Measurements from ENCODE around the gene B3GLCT.

B3GLCT gene

GRCh38 chr13:31162151-31163008 lies 37.4 kb upstream of the B3GLCT start:
- Histone ChIP-seq H3K36me3 (ENCODE audit: insufficient read depth, low read length) (peaks cover 16% of the 10 kb centered on the region), H3K27ac (peak overlapping the region; percentile 96), H3K9ac (ENCODE audit: insufficient read length) (peak overlapping the region; percentile 99), H3K4me3 (peak overlapping the region; percentile 97), H3K9me3 (ENCODE audit: low read depth, low read length) (no peaks in the 10 kb centered on the region)
- TF ChIP-seq POLR2AphosphoS5 (IDR thresholded peaks at IDR 0.05; ENCODE audit: borderline replicate concordance, low read depth, low read length) = peak; percentile 82
- no peak for TF ChIP-seq FOXP2 (optimal IDR thresholded peaks at IDR 0.05; ENCODE audit: control extremely low read depth, extremely low read length, insufficient read depth)
- peak; percentile 94 for DNase-seq (ENCODE audit: low read depth, low spot score)

- DNase-seq (ENCODE audit: low read depth, low spot score) = no peak
- no peak for TF ChIP-seq EZH2 (IDR thresholded peaks at IDR 0.05)
- TF ChIP-seq POLR2AphosphoS5 (IDR thresholded peaks at IDR 0.05; ENCODE audit: borderline replicate concordance, low read depth, low read length) = no peak
- no peak for TF ChIP-seq FOXP2 (optimal IDR thresholded peaks at IDR 0.05; ENCODE audit: control extremely low read depth, extremely low read length, insufficient read depth)
- H3K27ac ChIP-seq = no peak overlapping the region
- no peak overlapping the region for H3K9ac ChIP-seq (ENCODE audit: insufficient read length)
- no peaks in the 10 kb centered on the region for H3K36me3 ChIP-seq (ENCODE audit: insufficient read depth, low read length)
- H3K9me3 ChIP-seq (ENCODE audit: low read depth, low read length) = no peaks in the 10 kb centered on the region
- H3K4me3 ChIP-seq = no peak overlapping the region
Observed at GRCh38 chr13:31166591-31166990, 33.2 kb upstream of the B3GLCT start.

- H3K27ac ChIP-seq = no peak overlapping the region
- no peak overlapping the region for H3K9ac ChIP-seq (ENCODE audit: insufficient read length)
- no peak for DNase-seq (ENCODE audit: low read depth, low spot score)
- TF ChIP-seq FOXP2 (optimal IDR thresholded peaks at IDR 0.05; ENCODE audit: control extremely low read depth, extremely low read length, insufficient read depth) (no peak), POLR2AphosphoS5 (IDR thresholded peaks at IDR 0.05; ENCODE audit: borderline replicate concordance, low read depth, low read length) (no peak), EZH2 (IDR thresholded peaks at IDR 0.05) (no peak)
- H3K4me3 ChIP-seq = no peak overlapping the region
- no peaks in the 10 kb centered on the region for H3K36me3 ChIP-seq (ENCODE audit: insufficient read depth, low read length)
- H3K9me3 ChIP-seq (ENCODE audit: low read depth, low read length) = no peaks in the 10 kb centered on the region
Observed at GRCh38 chr13:31167490-31167889, 32.3 kb upstream of the B3GLCT start.

GRCh38 chr13:31168166-31168565 lies 31.6 kb upstream of the B3GLCT start:
- no peak overlapping the region for H3K4me3 ChIP-seq
- TF ChIP-seq FOXP2 (optimal IDR thresholded peaks at IDR 0.05; ENCODE audit: control extremely low read depth, extremely low read length, insufficient read depth) (no peak), POLR2AphosphoS5 (IDR thresholded peaks at IDR 0.05; ENCODE audit: borderline replicate concordance, low read depth, low read length) (no peak), EZH2 (IDR thresholded peaks at IDR 0.05) (no peak)

GRCh38 chr13:31168736-31169135 lies 31.0 kb upstream of the B3GLCT start:
- H3K9me3 ChIP-seq (ENCODE audit: low read depth, low read length) = no peaks in the 10 kb centered on the region
- TF ChIP-seq EZH2 (IDR thresholded peaks at IDR 0.05) = no peak
- no peak for TF ChIP-seq POLR2AphosphoS5 (IDR thresholded peaks at IDR 0.05; ENCODE audit: borderline replicate concordance, low read depth, low read length)
- TF ChIP-seq FOXP2 (optimal IDR thresholded peaks at IDR 0.05; ENCODE audit: control extremely low read depth, extremely low read length, insufficient read depth) = no peak
- no peaks in the 10 kb centered on the region for H3K36me3 ChIP-seq (ENCODE audit: insufficient read depth, low read length)
- no peak for DNase-seq (ENCODE audit: low read depth, low spot score)
- H3K9ac ChIP-seq (ENCODE audit: insufficient read length) = no peak overlapping the region
- H3K4me3 ChIP-seq = no peak overlapping the region
- H3K27ac ChIP-seq = no peak overlapping the region

More at GRCh38 chr13:31168166-31168565, 31.6 kb upstream of the B3GLCT start:
- Histone ChIP-seq H3K36me3 (ENCODE audit: insufficient read depth, low read length) (no peaks in the 10 kb centered on the region), H3K9ac (ENCODE audit: insufficient read length) (no peak overlapping the region), H3K9me3 (ENCODE audit: low read depth, low read length) (no peaks in the 10 kb centered on the region), H3K27ac (no peak overlapping the region)
- DNase-seq (ENCODE audit: low read depth, low spot score) = no peak

GRCh38 chr13:31172001-31172400 lies 27.8 kb upstream of the B3GLCT start:
- no peak for TF ChIP-seq FOXP2 (optimal IDR thresholded peaks at IDR 0.05; ENCODE audit: control extremely low read depth, extremely low read length, insufficient read depth)
- no peak for TF ChIP-seq EZH2 (IDR thresholded peaks at IDR 0.05)
- TF ChIP-seq POLR2AphosphoS5 (IDR thresholded peaks at IDR 0.05; ENCODE audit: borderline replicate concordance, low read depth, low read length) = no peak
- Histone ChIP-seq H3K4me3 (no peak overlapping the region), H3K9ac (ENCODE audit: insufficient read length) (no peak overlapping the region), H3K36me3 (ENCODE audit: insufficient read depth, low read length) (no peaks in the 10 kb centered on the region), H3K9me3 (ENCODE audit: low read depth, low read length) (no peaks in the 10 kb centered on the region), H3K27ac (no peak overlapping the region)
- no peak for DNase-seq (ENCODE audit: low read depth, low spot score)

- no peaks in the 10 kb centered on the region for H3K36me3 ChIP-seq (ENCODE audit: insufficient read depth, low read length)
- H3K9ac ChIP-seq (ENCODE audit: insufficient read length) = no peak overlapping the region
- TF ChIP-seq POLR2AphosphoS5 (IDR thresholded peaks at IDR 0.05; ENCODE audit: borderline replicate concordance, low read depth, low read length) (no peak), EZH2 (IDR thresholded peaks at IDR 0.05) (no peak), FOXP2 (optimal IDR thresholded peaks at IDR 0.05; ENCODE audit: control extremely low read depth, extremely low read length, insufficient read depth) (no peak)
- DNase-seq (ENCODE audit: low read depth, low spot score) = no peak
- H3K27ac ChIP-seq = no peak overlapping the region
- H3K9me3 ChIP-seq (ENCODE audit: low read depth, low read length) = no peaks in the 10 kb centered on the region
- H3K4me3 ChIP-seq = no peak overlapping the region
Observed at GRCh38 chr13:31172535-31172934, 27.2 kb upstream of the B3GLCT start.

GRCh38 chr13:31174018-31174417 lies 25.8 kb upstream of the B3GLCT start:
- no peaks in the 10 kb centered on the region for H3K36me3 ChIP-seq (ENCODE audit: insufficient read depth, low read length)
- TF ChIP-seq POLR2AphosphoS5 (IDR thresholded peaks at IDR 0.05; ENCODE audit: borderline replicate concordance, low read depth, low read length) (no peak), EZH2 (IDR thresholded peaks at IDR 0.05) (no peak), FOXP2 (optimal IDR thresholded peaks at IDR 0.05; ENCODE audit: control extremely low read depth, extremely low read length, insufficient read depth) (no peak)
- H3K27ac ChIP-seq = no peak overlapping the region
- H3K4me3 ChIP-seq = no peak overlapping the region
- no peaks in the 10 kb centered on the region for H3K9me3 ChIP-seq (ENCODE audit: low read depth, low read length)
- no peak for DNase-seq (ENCODE audit: low read depth, low spot score)
- no peak overlapping the region for H3K9ac ChIP-seq (ENCODE audit: insufficient read length)

Data from SK-N-MC (cell line).